Dendritic cell treated with granulocyte-macrophage colony-stimulating factor and Interleukin-4, amounts not matched to agents 40 ng/mL and 50 ng/mL, for 4 days (primary cell): ENCODE data around the gene RIPK3.
"Not testable (repeated sequence)": the region's sequence is repeated elsewhere in the genome, so short reads cannot be mapped to it uniquely, and the experiment has no call there.

Experiments
- H3K27ac Mint-ChIP-seq: one replicate; pipeline ENCODE4 v1.8.0; 2022; ENCODE audit warnings: mild to moderate bottlenecking, mixed read lengths
- H3K27me3 Mint-ChIP-seq: one replicate; pipeline ENCODE4 v1.8.0; 2022; ENCODE audit warnings: mild to moderate bottlenecking, mixed read lengths
- H3K36me3 Mint-ChIP-seq: one replicate; pipeline ENCODE4 v1.8.0; 2022; ENCODE audit warnings: low read depth, mixed read lengths
- H3K4me1 Mint-ChIP-seq: one replicate; pipeline ENCODE4 v1.8.0; 2022; ENCODE audit warnings: low read depth, mixed read lengths
- H3K4me3 Mint-ChIP-seq: one replicate; pipeline ENCODE4 v1.8.0; 2022; ENCODE audit warnings: mild to moderate bottlenecking, moderate library complexity, mixed read lengths
- H3K9me3 Mint-ChIP-seq: one replicate; pipeline ENCODE4 v1.8.0; 2022; ENCODE audit warnings: mixed read lengths
- intact Hi-C: fragments of 100-400 bp; cut with micrococcal nuclease; formaldehyde crosslinking; loops from one replicate; pipeline ENCODE4 v1.15.0; 2022

Gene RIPK3

DNA sequence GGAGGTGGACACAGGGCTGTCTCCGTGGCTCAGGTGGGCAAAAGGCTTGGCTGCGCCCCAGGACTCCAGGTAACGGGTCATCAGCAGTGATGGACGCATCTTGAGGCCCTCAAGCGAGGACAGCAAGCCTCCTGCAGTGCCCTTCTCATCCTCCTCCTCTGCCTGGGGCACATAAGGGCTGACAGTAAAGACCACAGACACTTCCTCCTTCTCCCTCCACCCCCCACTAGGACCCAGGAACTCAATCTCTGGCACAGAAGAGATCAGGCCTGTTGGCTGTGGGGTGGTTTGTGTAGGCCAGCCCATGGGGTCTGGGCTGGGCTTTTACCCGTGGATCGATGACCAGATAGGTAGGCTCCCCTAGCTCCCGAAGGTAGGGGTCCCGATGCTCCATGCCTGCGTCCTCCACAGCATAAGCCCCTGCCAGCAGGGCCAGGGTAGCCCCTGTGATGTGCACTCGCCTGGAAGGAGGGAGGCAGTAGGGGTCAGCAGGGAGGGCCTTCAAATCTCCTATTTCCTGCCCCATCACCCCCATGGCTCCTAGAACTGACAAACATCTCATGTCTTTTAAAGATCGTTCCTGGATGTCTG, 10.6 kb downstream of the RIPK3 start:
- H3K4me1 Mint-ChIP-seq, result peaks cover 90% of the 10 kb centered on the region
- peaks cover 21% of the 10 kb centered on the region for H3K27me3 Mint-ChIP-seq
- no peak overlapping the region for H3K4me3 Mint-ChIP-seq
- no peaks in the 10 kb centered on the region for H3K9me3 Mint-ChIP-seq
- H3K36me3 Mint-ChIP-seq, result no peaks in the 10 kb centered on the region
- peak overlapping the region; percentile 62 for H3K27ac Mint-ChIP-seq
- intact Hi-C loops, result loop anchor here (1.0 kb wide), 1 partner anchor 15 kb away; no protein-coding TSS in a partner anchor

- H3K36me3 Mint-ChIP-seq, H3K27me3 Mint-ChIP-seq, H3K9me3 Mint-ChIP-seq, H3K4me3 Mint-ChIP-seq, intact Hi-C loops: not testable (repeated sequence)
- H3K27ac Mint-ChIP-seq, result peak overlapping the region; percentile 81
- peaks cover 83% of the 10 kb centered on the region for H3K4me1 Mint-ChIP-seq
Measured at GRCh38 chr14:24327914-24328313, 11.9 kb downstream of the RIPK3 start.

DNA sequence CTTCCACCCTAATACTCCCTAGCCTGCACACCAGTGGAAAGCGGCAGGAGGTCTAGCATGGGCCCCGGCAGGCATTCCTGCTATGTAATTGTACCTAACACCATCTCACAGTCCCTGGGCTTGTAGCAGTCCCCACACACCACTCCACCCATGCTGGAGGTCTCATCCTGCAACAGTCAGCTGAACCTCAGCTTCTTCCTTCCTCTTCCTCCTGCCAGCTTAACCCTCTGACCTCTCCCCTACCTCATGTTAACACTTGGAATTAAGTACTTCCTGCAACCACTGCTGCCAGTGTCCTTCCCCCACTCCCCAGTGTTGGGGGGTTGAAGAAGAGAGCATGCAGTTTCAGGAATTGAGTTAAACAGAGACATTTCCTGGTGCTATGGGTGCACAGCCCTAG, 12.5 kb downstream of the RIPK3 start:
- Mint-ChIP-seq H3K4me3 (peak overlapping the region; percentile 49), H3K9me3 (no peaks in the 10 kb centered on the region), H3K27me3 (peaks cover 3% of the 10 kb centered on the region), H3K36me3 (no peaks in the 10 kb centered on the region), H3K4me1 (peaks cover 83% of the 10 kb centered on the region), H3K27ac (peak overlapping the region; percentile 81)
- intact Hi-C loops, result no loop called here

DNA sequence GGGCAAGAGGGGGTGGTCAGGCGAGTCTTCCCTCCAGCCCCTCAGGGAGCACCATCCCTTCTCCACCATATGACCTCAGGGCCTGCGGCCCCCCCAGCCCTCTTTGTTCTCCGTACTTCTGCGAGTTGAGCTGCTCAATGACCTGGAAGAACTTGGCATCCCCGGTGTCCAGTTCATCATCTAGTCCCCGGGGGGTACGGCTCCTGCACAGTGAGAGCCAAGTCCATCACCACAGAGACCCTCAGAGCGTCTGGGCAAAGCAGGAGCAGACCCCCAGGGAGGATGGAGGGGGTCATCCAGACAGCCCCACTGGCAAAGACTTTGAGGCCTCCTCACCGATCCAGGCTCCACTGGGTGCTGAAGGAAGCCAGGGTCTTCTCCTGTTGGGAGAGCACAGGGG, 13.8 kb downstream of the RIPK3 start:
- Mint-ChIP-seq H3K4me1 (peaks cover 74% of the 10 kb centered on the region), H3K27me3 (no peaks in the 10 kb centered on the region), H3K36me3 (no peaks in the 10 kb centered on the region), H3K27ac (peak overlapping the region; percentile 30), H3K4me3 (no peak overlapping the region), H3K9me3 (no peaks in the 10 kb centered on the region)
- intact Hi-C loops, result no loop called here

DNA sequence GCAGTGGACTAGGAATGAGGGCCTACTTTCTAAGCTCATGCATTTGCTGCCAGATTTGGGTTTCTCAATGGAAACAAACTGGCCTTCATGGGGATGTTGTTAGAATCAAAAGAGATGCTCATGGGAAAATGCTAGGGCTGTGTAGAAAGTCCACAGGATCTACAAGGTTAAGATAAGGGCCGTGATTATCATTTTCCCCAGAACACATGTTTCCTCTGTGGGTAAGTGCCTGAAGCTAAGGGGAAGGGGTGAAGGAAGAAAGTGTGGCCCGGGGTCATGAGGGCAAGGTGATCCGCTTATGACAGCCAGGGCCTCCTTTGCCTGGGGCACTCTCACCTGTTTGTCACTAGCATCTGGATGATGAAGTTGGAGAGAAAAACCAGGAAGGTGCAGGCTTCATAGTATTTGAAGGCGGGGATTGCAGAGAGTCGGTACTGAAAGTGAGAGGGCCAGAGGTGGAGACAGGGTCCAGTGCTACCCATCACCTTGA, 14.7 kb downstream of the RIPK3 start:
- H3K27ac Mint-ChIP-seq, result no peak overlapping the region
- H3K4me3 Mint-ChIP-seq, result no peak overlapping the region
- no peaks in the 10 kb centered on the region for H3K27me3 Mint-ChIP-seq
- H3K36me3 Mint-ChIP-seq, result no peaks in the 10 kb centered on the region
- H3K9me3 Mint-ChIP-seq, result no peaks in the 10 kb centered on the region
- H3K4me1 Mint-ChIP-seq, result peaks cover 65% of the 10 kb centered on the region
- intact Hi-C loops, result no loop called here

- peak overlapping the region; percentile 19 for H3K27ac Mint-ChIP-seq
- intact Hi-C loops, result no loop called here
- H3K4me1 Mint-ChIP-seq, result peaks cover 61% of the 10 kb centered on the region
- peaks cover 6% of the 10 kb centered on the region for H3K27me3 Mint-ChIP-seq
- no peaks in the 10 kb centered on the region for H3K9me3 Mint-ChIP-seq
- no peak overlapping the region for H3K4me3 Mint-ChIP-seq
- no peaks in the 10 kb centered on the region for H3K36me3 Mint-ChIP-seq
Measured at GRCh38 chr14:24324024-24324423, 15.8 kb downstream of the RIPK3 start.

- Mint-ChIP-seq H3K27ac (no peak overlapping the region), H3K9me3 (no peaks in the 10 kb centered on the region), H3K27me3 (peaks cover 8% of the 10 kb centered on the region), H3K4me3 (no peak overlapping the region), H3K4me1 (peaks cover 61% of the 10 kb centered on the region), H3K36me3 (no peaks in the 10 kb centered on the region)
- intact Hi-C loops, result no loop called here
Measured at GRCh38 chr14:24323341-24323740, 16.4 kb downstream of the RIPK3 start.

DNA sequence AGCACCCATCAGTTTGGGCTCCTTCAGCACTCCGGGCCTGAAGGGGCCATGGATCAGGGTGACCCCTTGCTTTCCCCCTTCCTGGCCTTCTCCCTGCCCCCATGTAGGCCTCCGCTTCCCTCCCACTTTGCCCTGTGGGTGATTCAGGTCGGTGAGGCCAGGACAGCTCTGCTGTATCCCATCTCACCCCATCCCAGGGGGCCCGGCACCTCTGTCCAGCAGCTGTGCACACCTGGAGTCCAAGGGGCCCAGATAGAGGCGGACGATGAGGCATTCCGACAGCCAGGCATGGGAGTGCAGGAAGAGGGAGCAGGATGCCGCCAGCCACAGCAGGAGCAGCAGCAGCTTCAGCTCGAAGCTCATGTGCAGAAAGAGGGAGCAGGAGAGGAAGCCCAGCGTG, 17.1 kb downstream of the RIPK3 start:
- Mint-ChIP-seq H3K27ac (no peak overlapping the region), H3K27me3 (peaks cover 8% of the 10 kb centered on the region), H3K4me3 (no peak overlapping the region), H3K4me1 (peaks cover 64% of the 10 kb centered on the region), H3K36me3 (no peaks in the 10 kb centered on the region), H3K9me3 (no peaks in the 10 kb centered on the region)
- intact Hi-C loops, result no loop called here

DNA sequence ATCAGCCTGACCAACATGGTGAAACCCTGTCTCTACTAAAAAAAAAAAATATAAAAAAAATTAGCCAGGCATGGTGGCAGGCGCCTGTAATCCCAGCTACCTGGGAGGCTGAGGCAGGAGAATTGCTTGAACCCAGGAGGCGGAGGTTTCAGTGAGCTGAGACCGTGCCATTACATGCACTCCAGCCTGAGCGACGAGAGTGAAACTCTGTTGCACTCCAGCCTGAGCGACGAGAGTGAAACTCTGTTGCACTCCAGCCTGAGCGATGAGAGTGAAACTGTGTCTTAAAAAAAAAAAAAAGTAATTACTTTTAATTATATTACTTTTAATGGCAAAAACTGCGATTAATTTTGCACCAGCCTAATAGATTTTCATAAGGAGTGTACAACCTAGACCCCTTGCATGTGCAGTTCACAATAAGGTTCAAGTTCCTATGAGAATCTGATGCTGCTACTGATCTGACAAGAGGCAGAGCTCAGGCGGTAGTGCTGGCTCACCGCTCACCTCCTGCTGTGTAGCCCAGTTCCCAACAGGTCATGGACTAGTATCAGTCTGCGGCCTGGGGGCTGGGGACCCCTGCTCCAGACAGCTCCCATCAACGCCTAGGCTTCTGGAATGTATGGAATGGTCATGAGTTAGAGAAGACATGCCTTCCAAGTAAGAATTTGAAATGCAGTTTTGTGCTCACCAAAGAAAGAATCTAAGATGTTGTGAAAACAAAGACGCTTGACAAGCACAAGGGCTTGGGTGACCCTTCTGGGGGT, 18.4 kb downstream of the RIPK3 start:
- Mint-ChIP-seq H3K36me3 (no peaks in the 10 kb centered on the region), H3K9me3 (no peaks in the 10 kb centered on the region), H3K27ac (no peak overlapping the region), H3K27me3 (peaks cover 8% of the 10 kb centered on the region), H3K4me1 (peaks cover 64% of the 10 kb centered on the region), H3K4me3 (no peak overlapping the region)
- intact Hi-C loops, result no loop called here

DNA sequence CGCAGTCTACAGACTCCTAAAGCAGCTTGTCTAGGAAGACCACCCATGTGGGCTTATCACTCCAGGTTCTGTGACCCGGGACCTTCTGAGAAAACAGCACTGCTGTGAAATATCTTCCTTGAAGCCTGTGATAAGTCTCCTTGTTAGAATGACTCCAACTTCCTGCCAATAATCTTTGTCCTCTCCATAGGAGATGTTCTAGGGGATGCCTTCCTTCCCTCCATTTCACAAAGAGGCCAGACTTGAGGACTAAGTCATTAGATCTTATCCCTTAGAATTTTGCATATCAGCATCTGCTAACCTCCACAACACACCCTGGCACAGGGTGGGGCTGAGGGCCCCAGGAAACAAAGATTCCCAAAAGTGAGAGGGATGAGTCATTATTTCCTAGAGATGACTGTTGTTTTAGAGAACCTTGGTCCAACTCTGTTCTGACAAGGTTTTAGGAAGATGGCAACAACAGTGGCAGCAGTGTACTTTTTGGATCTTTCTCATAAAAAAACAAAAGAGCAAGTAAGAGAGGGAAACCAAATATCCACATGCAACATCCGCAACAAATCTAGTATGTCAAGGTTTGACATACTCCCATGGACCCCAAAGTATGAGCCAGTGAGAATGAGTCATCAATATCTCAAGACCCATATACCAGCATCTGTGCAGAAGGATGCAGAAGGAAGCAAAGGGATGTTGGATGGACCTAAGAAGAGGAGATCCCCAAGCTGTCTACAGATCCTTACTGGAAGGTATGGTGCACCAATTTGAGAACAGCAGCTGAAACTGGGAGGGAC, 22.5 kb downstream of the RIPK3 start:
- Mint-ChIP-seq H3K4me1 (peaks cover 79% of the 10 kb centered on the region), H3K27me3 (peaks cover 8% of the 10 kb centered on the region), H3K27ac (no peak overlapping the region), H3K9me3 (no peaks in the 10 kb centered on the region), H3K4me3 (peak overlapping the region; percentile 14), H3K36me3 (peaks cover 15% of the 10 kb centered on the region)
- intact Hi-C loops, result no loop called here

GRCh38 chr14:24316597-24316950, 23.2 kb downstream of the RIPK3 start:
- intact Hi-C loops, result no loop called here
- no peak overlapping the region for H3K27ac Mint-ChIP-seq
- peaks cover 15% of the 10 kb centered on the region for H3K36me3 Mint-ChIP-seq
- no peaks in the 10 kb centered on the region for H3K9me3 Mint-ChIP-seq
- H3K27me3 Mint-ChIP-seq, result peaks cover 8% of the 10 kb centered on the region
- no peak overlapping the region for H3K4me3 Mint-ChIP-seq
- H3K4me1 Mint-ChIP-seq, result peaks cover 81% of the 10 kb centered on the region

DNA sequence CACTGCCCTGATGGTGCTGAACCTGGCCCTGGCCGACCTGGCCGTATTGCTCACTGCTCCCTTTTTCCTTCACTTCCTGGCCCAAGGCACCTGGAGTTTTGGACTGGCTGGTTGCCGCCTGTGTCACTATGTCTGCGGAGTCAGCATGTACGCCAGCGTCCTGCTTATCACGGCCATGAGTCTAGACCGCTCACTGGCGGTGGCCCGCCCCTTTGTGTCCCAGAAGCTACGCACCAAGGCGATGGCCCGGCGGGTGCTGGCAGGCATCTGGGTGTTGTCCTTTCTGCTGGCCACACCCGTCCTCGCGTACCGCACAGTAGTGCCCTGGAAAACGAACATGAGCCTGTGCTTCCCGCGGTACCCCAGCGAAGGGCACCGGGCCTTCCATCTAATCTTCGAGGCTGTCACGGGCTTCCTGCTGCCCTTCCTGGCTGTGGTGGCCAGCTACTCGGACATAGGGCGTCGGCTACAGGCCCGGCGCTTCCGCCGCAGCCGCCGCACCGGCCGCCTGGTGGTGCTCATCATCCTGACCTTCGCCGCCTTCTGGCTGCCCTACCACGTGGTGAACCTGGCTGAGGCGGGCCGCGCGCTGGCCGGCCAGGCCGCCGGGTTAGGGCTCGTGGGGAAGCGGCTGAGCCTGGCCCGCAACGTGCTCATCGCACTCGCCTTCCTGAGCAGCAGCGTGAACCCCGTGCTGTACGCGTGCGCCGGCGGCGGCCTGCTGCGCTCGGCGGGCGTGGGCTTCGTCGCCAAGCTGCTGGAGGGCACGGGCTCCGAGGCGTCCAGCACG, 23.8 kb downstream of the RIPK3 start:
- intact Hi-C loops, result no loop called here
- H3K4me3 Mint-ChIP-seq, result no peak overlapping the region
- H3K36me3 Mint-ChIP-seq, result peaks cover 15% of the 10 kb centered on the region
- no peaks in the 10 kb centered on the region for H3K9me3 Mint-ChIP-seq
- H3K27ac Mint-ChIP-seq, result peak overlapping the region; percentile 66
- peaks cover 87% of the 10 kb centered on the region for H3K4me1 Mint-ChIP-seq
- peaks cover 8% of the 10 kb centered on the region for H3K27me3 Mint-ChIP-seq

- Mint-ChIP-seq H3K4me1 (peaks cover 92% of the 10 kb centered on the region), H3K36me3 (peaks cover 17% of the 10 kb centered on the region), H3K4me3 (no peak overlapping the region), H3K27ac (peak overlapping the region; percentile 66), H3K27me3 (peaks cover 8% of the 10 kb centered on the region), H3K9me3 (no peaks in the 10 kb centered on the region)
- intact Hi-C loops, result no loop called here
Measured at GRCh38 chr14:24315243-24315806, 24.5 kb downstream of the RIPK3 start.
